ENCODE measurements around the gene LRMDA. TPM values are rescaled to one million over a fixed set of nuclear protein-coding genes. Genes with fewer than 3 reads are reported as not detected.

The LRMDA gene
- total and polyA plus RNA-seq, 7 donors = 1.0 to 5.7 (median 2.5) TPM

- WGBS, 3 donors = 91 to 94% (median 93%) methylated on average over 9 of the region's 9 CpGs
- DNase-seq (no peak), ATAC-seq (no peak)
- intact Hi-C loops (cut with DNase I) = no loop called here
- Histone ChIP-seq H3K9me3 (no peaks in the 10 kb centered on the region), H3K27me3 (ENCODE audit: insufficient read depth in 3 of 3, low read length in 2 of 3) (no peaks in the 10 kb centered on the region), H3K27ac (no peak overlapping the region), H3K4me3 (no peak overlapping the region), H3K4me1 (no peaks in the 10 kb centered on the region), H3K36me3 (ENCODE audit: insufficient read depth in 1 of 2, low read depth in 1 of 2) (no peaks in the 10 kb centered on the region)
- TF ChIP-seq CTCF (IDR thresholded peaks at IDR 0.05) = no peak
Measured at GRCh38 chr10:76175533-76176165, 744.2 kb downstream of the LRMDA start.

- ATAC-seq = peak in 1 of 4 donors; percentile 40
- Histone ChIP-seq H3K36me3 (ENCODE audit: insufficient read depth in 1 of 2, low read depth in 1 of 2) (no peaks in the 10 kb centered on the region), H3K27me3 (ENCODE audit: insufficient read depth in 3 of 3, low read length in 2 of 3) (no peaks in the 10 kb centered on the region), H3K27ac (no peak overlapping the region), H3K4me3 (no peak overlapping the region), H3K4me1 (no peaks in the 10 kb centered on the region), H3K9me3 (no peaks in the 10 kb centered on the region)
- intact Hi-C loops (cut with DNase I) = no loop called here
- no peak for TF ChIP-seq CTCF (IDR thresholded peaks at IDR 0.05)
- DNase-seq = no peak
- WGBS, 3 donors = 96 to 99% (median 98%) methylated on average over 9 of the region's 9 CpGs
Measured at GRCh38 chr10:76176166-76176550, 744.7 kb downstream of the LRMDA start.

GRCh38 chr10:76177936-76178335, 746.5 kb downstream of the LRMDA start:
- Histone ChIP-seq H3K27me3 (ENCODE audit: insufficient read depth in 3 of 3, low read length in 2 of 3) (no peaks in the 10 kb centered on the region), H3K36me3 (ENCODE audit: insufficient read depth in 1 of 2, low read depth in 1 of 2) (no peaks in the 10 kb centered on the region), H3K4me1 (no peaks in the 10 kb centered on the region), H3K27ac (no peak overlapping the region), H3K9me3 (no peaks in the 10 kb centered on the region), H3K4me3 (no peak overlapping the region)
- TF ChIP-seq CTCF (IDR thresholded peaks at IDR 0.05) = no peak
- WGBS, 3 donors = 95 to 98% (median 97%) methylated on average over 2 of the region's 2 CpGs
- no peak for DNase-seq
- ATAC-seq = no peak
- intact Hi-C loops (cut with DNase I) = no loop called here

- no peak for TF ChIP-seq CTCF (IDR thresholded peaks at IDR 0.05)
- no peaks in the 10 kb centered on the region for H3K36me3 ChIP-seq (ENCODE audit: insufficient read depth in 1 of 2, low read depth in 1 of 2)
- DNase-seq = no peak
Measured at GRCh38 chr10:76178532-76179292, 747.3 kb downstream of the LRMDA start.

More at GRCh38 chr10:76178532-76179292, 747.3 kb downstream of the LRMDA start:
- no peaks in the 10 kb centered on the region for H3K9me3 ChIP-seq
- no peak for ATAC-seq
- H3K27ac ChIP-seq = no peak overlapping the region
- H3K4me1 ChIP-seq = no peaks in the 10 kb centered on the region
- WGBS, 3 donors = 55 to 65% (median 59%) methylated on average over 4 of the region's 4 CpGs
- intact Hi-C loops (cut with DNase I) = no loop called here
- H3K4me3 ChIP-seq = no peak overlapping the region
- no peaks in the 10 kb centered on the region for H3K27me3 ChIP-seq (ENCODE audit: insufficient read depth in 3 of 3, low read length in 2 of 3)
